K562 (cell line): Measurements from ENCODE around the gene MAP3K7. TPM values are rescaled to one million over a fixed set of nuclear protein-coding genes. Genes with fewer than 3 reads are reported as not detected.

Source experiments
- CEBPB ChIP-seq: fragments of 450-650 bp; IDR thresholded peaks from 2 replicates; pipeline ENCODE4 v1.6.1; 2016; ENCODE audit warnings: missing genetic modification characterization, missing compliant biosample characterization
- CGGBP1 ChIP-seq: fragments of 250-450 bp; sonication (Bioruptor Pico); IDR thresholded peaks from 2 replicates; pipeline ENCODE4 v1.9.0; 2021; ENCODE audit warnings: mild to moderate bottlenecking
- DACH1 ChIP-seq: fragments of 450-650 bp; IDR thresholded peaks from 2 replicates; pipeline ENCODE4 v1.6.1; 2018; ENCODE audit not compliant: partially characterized antibody
- DIDO1 ChIP-seq: fragments of 450-650 bp; IDR thresholded peaks from 2 replicates; pipeline ENCODE4 v1.6.1; 2016; ENCODE audit warnings: low read depth, missing biosample characterization, missing genetic modification characterization
- ELK1 ChIP-seq: sonication (generic); formaldehyde crosslinking; IDR thresholded peaks from 2 replicates; pipeline ENCODE4 v1.8.1; 2022; ENCODE audit warnings: missing genetic modification reagents
- EWSR1 ChIP-seq: fragments of 450-650 bp; IDR thresholded peaks from 2 replicates; pipeline ENCODE4 v1.6.1; 2018; ENCODE audit warnings: borderline replicate concordance, mild to moderate bottlenecking, low read depth, moderate library complexity; ENCODE audit not compliant: partially characterized antibody
- MAFK ChIP-seq: IDR thresholded peaks from 2 replicates; pipeline ENCODE4 v1.6.1; 2011; ENCODE audit warnings: low read length, improper control_type of control experiment
- PCBP1 ChIP-seq: fragments of 200-400 bp; formaldehyde crosslinking; IDR thresholded peaks from 2 replicates; pipeline ENCODE4 v1.6.1; 2018; ENCODE audit warnings: mild to moderate bottlenecking, low read depth, low read length; ENCODE audit not compliant: poor library complexity, severe bottlenecking
- PKNOX1 ChIP-seq: fragments of 450-650 bp; IDR thresholded peaks from 2 replicates; pipeline ENCODE4 v1.6.1; 2016
- POLR2H ChIP-seq: IDR thresholded peaks from 2 replicates; pipeline ENCODE4 v1.6.1; 2016; ENCODE audit warnings: missing genetic modification characterization, low read depth, mild to moderate bottlenecking, control low read depth, missing compliant biosample characterization, moderate library complexity
- RBM22 ChIP-seq: fragments of 200-400 bp; formaldehyde crosslinking; IDR thresholded peaks from 2 replicates; pipeline ENCODE4 v1.6.1; 2018; ENCODE audit warnings: low read length, low read depth; ENCODE audit not compliant: poor library complexity, severe bottlenecking
- TAL1 ChIP-seq: fragments of 450-650 bp; IDR thresholded peaks from 2 replicates; pipeline ENCODE4 v1.6.1; 2016; ENCODE audit warnings: mild to moderate bottlenecking
- TEAD2 ChIP-seq: fragments of 450-650 bp; IDR thresholded peaks from 2 replicates; pipeline ENCODE4 v1.6.1; 2016; ENCODE audit warnings: missing genetic modification characterization, control low read depth, missing compliant biosample characterization
- TEAD4 ChIP-seq, 2 experiments: sonication (generic) in 1 of 2; formaldehyde crosslinking in 1 of 2; IDR thresholded peaks; 2 replicates each; pipeline versions ENCODE4 v1.6.1 to v1.8.0; 2012 to 2022; ENCODE audit warnings: borderline replicate concordance in 1 of 2, inconsistent platforms in 1 of 2, low read length in 1 of 2, mild to moderate bottlenecking in 1 of 2, missing genetic modification reagents in 1 of 2
- ZNF318 ChIP-seq, 2 experiments: fragments of 450-650 bp; IDR thresholded peaks; 2 replicates each; pipeline ENCODE4 v1.6.1; 2016; ENCODE audit warnings: mild to moderate bottlenecking in 2 of 2, borderline replicate concordance in 1 of 2, low read depth in 1 of 2, moderate library complexity in 1 of 2
- polyA plus RNA-seq, 8 experiments: library from polyadenylated mRNA; depleted of rRNA in 4 of 8; stranded (reverse) in 5 of 8; unstranded in 3 of 8; fragments of >200 nt; fragmentation: Nextera tagmentation in 2 of 8; fragmentation: Illumina TruSeq in 1 of 8; extraction: Ambion mirVana in 2 of 8; extraction: Trizol in 1 of 8; gene quantifications; 2 replicates each; pipeline versions ENCODE4 v1.2.1 to v1.2.3, GENCODE V29; 2011 to 2014; ENCODE audit warnings: inconsistent platforms in 1 of 8, missing spikeins in 1 of 8
- total RNA-seq, 7 experiments: library from RNA; depleted of rRNA in 6 of 7; stranded (reverse); fragments of >200 nt in 6 of 7; fragmentation: Illumina TruSeq in 2 of 7; extraction: Trizol in 2 of 7; gene quantifications; 2 replicates each; pipeline versions ENCODE4 v1.2.1 to v1.2.3, GENCODE V29; 2011 to 2021; ENCODE audit warnings: low replicate concordance in 1 of 7

The MAP3K7 gene
- total and polyA plus RNA-seq, 9 of the 15 experiments (the other 6 are each of a cell fraction or from before 2014, with no cell fraction given): 13.4 to 60.9 (median 34.8) TPM

GRCh38 chr6:90466154-90466940, 120.5 kb downstream of the MAP3K7 start (continued):
- no peak for TF ChIP-seq CGGBP1 (CRISPR knock-in tag)
- TF ChIP-seq RBM22: no peak
- TF ChIP-seq ZNF318 (IDR thresholded peaks at IDR 0.05; ENCODE audit: borderline replicate concordance in 1 of 2, low read depth in 1 of 2): no peak; a peak in 1 of 4 replicates
- peak; percentile 60; the same call in 1 of the 2 replicates for TF ChIP-seq TEAD4 (IDR thresholded peaks at IDR 0.05; ENCODE audit: low read length)
- no peak for TF ChIP-seq TEAD4 (CRISPR knock-in tag; IDR thresholded peaks at IDR 0.05; ENCODE audit: borderline replicate concordance)
- TF ChIP-seq EWSR1: no peak
- TF ChIP-seq TAL1: peak; percentile 26
- TF ChIP-seq CEBPB (tag): no peak
- no peak; the same call in 1 of the 2 replicates for TF ChIP-seq MAFK
- TF ChIP-seq PKNOX1: peak; percentile 67
- TF ChIP-seq TEAD2: no peak
- no peak for TF ChIP-seq DIDO1
- peak; percentile 67 for TF ChIP-seq DACH1
- TF ChIP-seq PCBP1: no peak
- no peak for TF ChIP-seq POLR2H
- TF ChIP-seq ELK1: no peak
